Common myeloid progenitor, CD34-positive (primary cell): Measurements from ENCODE around the gene ZBTB8A.
"Not testable (repeated sequence)": the region's sequence is repeated elsewhere in the genome, so short reads cannot be mapped to it uniquely, and the experiment has no call there.

ENCODE experiments used
- CTCF ChIA-PET: fragments of 350-600 bp; sonication (Branson Sonifier 250); formaldehyde crosslinking; loops from one replicate; lab custom pipeline; 2021; ENCODE audit warnings: antibody characterized with exemption; lab: Charles Lee
- POLR2A ChIA-PET: fragments of 350-600 bp; sonication (Branson Sonifier 250); formaldehyde crosslinking; loops from one replicate; lab custom pipeline; 2021; ENCODE audit warnings: antibody characterized with exemption; lab: Charles Lee
- DNase-seq, 3 donors: peaks; one replicate each; pipeline versions ENCODE4 v3.0.0 to v3.0.0-alpha.2; 2013
- H3K27ac ChIP-seq, 2 experiments: 1 replicate in 1 of 2; 2 replicates in 1 of 2; pipeline ENCODE4 v1.7.0; 2013; ENCODE audit warnings: inconsistent platforms in 2 of 2, low read length in 2 of 2, mild to moderate bottlenecking in 2 of 2, low read depth in 1 of 2, moderate library complexity in 1 of 2; ENCODE audit not compliant: severe bottlenecking in 2 of 2, insufficient read depth in 1 of 2, poor library complexity in 1 of 2
- H3K27me3 ChIP-seq, 5 experiments: replicated peaks in 2 of 5; 1 replicate in 3 of 5; 2 replicates in 2 of 5; pipeline versions ENCODE4 v1.6.1 to v1.7.0; 2013; ENCODE audit warnings: low read length in 4 of 5, mild to moderate bottlenecking in 2 of 5, moderate library complexity in 2 of 5, inconsistent platforms in 1 of 5; ENCODE audit not compliant: insufficient read depth in 5 of 5, control insufficient read depth in 4 of 5
- H3K36me3 ChIP-seq, 4 experiments: 1 replicate in 2 of 4; 2 replicates in 2 of 4; pipeline versions ENCODE4 v1.6.1 to v1.7.0; 2013; ENCODE audit warnings: low read length in 3 of 4, control low read depth in 1 of 4, mild to moderate bottlenecking in 1 of 4; ENCODE audit not compliant: control insufficient read depth in 4 of 4, insufficient read depth in 4 of 4
- H3K4me1 ChIP-seq, 4 experiments: 1 replicate in 3 of 4; 2 replicates in 1 of 4; pipeline versions ENCODE4 v1.6.1 to v1.7.1; 2013; ENCODE audit warnings: low read length in 3 of 4, mild to moderate bottlenecking in 3 of 4, control low read depth in 1 of 4, inconsistent platforms in 1 of 4, moderate library complexity in 1 of 4; ENCODE audit not compliant: control insufficient read depth in 4 of 4, insufficient read depth in 4 of 4; ENCODE audit errors: control extremely low read depth in 1 of 4
- H3K4me3 ChIP-seq, 7 experiments: 1 replicate in 4 of 7; 2 replicates in 3 of 7; pipeline versions ENCODE4 v1.5.1 to v1.7.0; 2013; ENCODE audit warnings: mild to moderate bottlenecking in 7 of 7, low read length in 6 of 7, moderate library complexity in 6 of 7, inconsistent platforms in 2 of 7, low read depth in 2 of 7, control low read depth in 1 of 7; ENCODE audit not compliant: insufficient read depth in 4 of 7, control insufficient read depth in 1 of 7; ENCODE audit errors: extremely low read depth in 1 of 7
- H3K9me3 ChIP-seq, 5 experiments: 1 replicate in 4 of 5; 2 replicates in 1 of 5; pipeline versions ENCODE4 v1.6.1 to v1.7.1; 2013; ENCODE audit warnings: low read length in 4 of 5, mild to moderate bottlenecking in 2 of 5, inconsistent platforms in 1 of 5, low read depth in 1 of 5, moderate library complexity in 1 of 5; ENCODE audit not compliant: control insufficient read depth in 4 of 5, insufficient read depth in 2 of 5; ENCODE audit errors: control extremely low read depth in 1 of 5
- WGBS: methylation state at CpG from one replicate; pipeline ENCODE4 v1.1.5; 2013; ENCODE audit not compliant: insufficient coverage; 5-methylcytosine and 5-hydroxymethylcytosine counted together

The ZBTB8A gene

GRCh38 chr1:32623775-32624174, 84.5 kb downstream of the ZBTB8A start:
- no CpG with 5 or more reads among the region's 5 CpGs for WGBS
- Histone ChIP-seq H3K4me3 (no peak overlapping the region), H3K27ac (no peak overlapping the region), H3K9me3 (no peaks in the 10 kb centered on the region), H3K36me3 (peaks cover 0 to 18% (median 3%) of the 10 kb centered on the region in 4 experiments), H3K4me1 (peaks cover 3 to 20% (median 13%) of the 10 kb centered on the region in 4 experiments), H3K27me3 (no peaks in the 10 kb centered on the region)
- DNase-seq = peak; percentile 26 to 80 (median 73)
- ChIA-PET POLR2A (no interaction called here), CTCF (no interaction called here)

- 100% methylated on average over 1 of the region's 1 CpG for WGBS
- Histone ChIP-seq H3K36me3 (peaks cover 0 to 15% (median 3%) of the 10 kb centered on the region in 4 experiments), H3K9me3 (no peaks in the 10 kb centered on the region), H3K4me3 (no peak overlapping the region), H3K27me3 (no peaks in the 10 kb centered on the region), H3K4me1 (peaks cover 3 to 20% (median 13%) of the 10 kb centered on the region in 4 experiments), H3K27ac (no peak overlapping the region)
- ChIA-PET POLR2A (no interaction called here), CTCF (no interaction called here)
- no peak for DNase-seq
Measured at GRCh38 chr1:32626176-32626575, 86.9 kb downstream of the ZBTB8A start.

- CTCF ChIA-PET = no interaction called here
- peak overlapping the region in 1 of 2 experiments; percentile 19 for H3K27ac ChIP-seq
- 84% methylated on average over 8 of the region's 11 CpGs for whole genome bisulfite sequencing
- peaks cover 3 to 18% (median 12%) of the 10 kb centered on the region in 4 experiments for H3K4me1 ChIP-seq
- H3K36me3 ChIP-seq = peaks cover 2 to 19% (median 5%) of the 10 kb centered on the region in 4 experiments
- POLR2A ChIA-PET = no interaction called here
- peak in 2 of 3 donors; percentile 34 to 49 for DNase-seq
- no peaks in the 10 kb centered on the region for H3K9me3 ChIP-seq
- H3K4me3 ChIP-seq = no peak overlapping the region
- H3K27me3 ChIP-seq = no peaks in the 10 kb centered on the region
Measured at GRCh38 chr1:32627596-32628162, 88.5 kb downstream of the ZBTB8A start.

GRCh38 chr1:32630173-32630572, 90.9 kb downstream of the ZBTB8A start:
- CTCF ChIA-PET = interaction anchor here (0.9 to 1.3 kb wide), 3 partner anchors 9 to 112 kb away, joined by 3 read pairs; no protein-coding TSS in a partner anchor
- H3K4me1 ChIP-seq, DNase-seq, H3K9me3 ChIP-seq, H3K4me3 ChIP-seq, H3K27ac ChIP-seq, H3K27me3 ChIP-seq, POLR2A ChIA-PET: not testable (repeated sequence)
- peaks cover 7 to 28% (median 14%) of the 10 kb centered on the region in 4 experiments for H3K36me3 ChIP-seq
- 98% methylated on average over 4 of the region's 4 CpGs for WGBS

- 100% methylated on average over 1 of the region's 2 CpGs for WGBS
- H3K36me3 ChIP-seq = peaks cover 6 to 18% (median 13%) of the 10 kb centered on the region in 4 experiments
- H3K9me3 ChIP-seq = no peaks in the 10 kb centered on the region
- POLR2A ChIA-PET = interaction anchor here (0.6 kb wide), 1 partner anchor 11 kb away, joined by 4 read pairs; no protein-coding TSS in a partner anchor
- H3K27ac ChIP-seq = no peak overlapping the region
- H3K27me3 ChIP-seq = no peaks in the 10 kb centered on the region
- no peak overlapping the region for H3K4me3 ChIP-seq
- H3K4me1 ChIP-seq = no peaks in the 10 kb centered on the region
- CTCF ChIA-PET = no interaction called here
- DNase-seq = no peak
Measured at GRCh38 chr1:32632829-32633228, 93.6 kb downstream of the ZBTB8A start.

DNA sequence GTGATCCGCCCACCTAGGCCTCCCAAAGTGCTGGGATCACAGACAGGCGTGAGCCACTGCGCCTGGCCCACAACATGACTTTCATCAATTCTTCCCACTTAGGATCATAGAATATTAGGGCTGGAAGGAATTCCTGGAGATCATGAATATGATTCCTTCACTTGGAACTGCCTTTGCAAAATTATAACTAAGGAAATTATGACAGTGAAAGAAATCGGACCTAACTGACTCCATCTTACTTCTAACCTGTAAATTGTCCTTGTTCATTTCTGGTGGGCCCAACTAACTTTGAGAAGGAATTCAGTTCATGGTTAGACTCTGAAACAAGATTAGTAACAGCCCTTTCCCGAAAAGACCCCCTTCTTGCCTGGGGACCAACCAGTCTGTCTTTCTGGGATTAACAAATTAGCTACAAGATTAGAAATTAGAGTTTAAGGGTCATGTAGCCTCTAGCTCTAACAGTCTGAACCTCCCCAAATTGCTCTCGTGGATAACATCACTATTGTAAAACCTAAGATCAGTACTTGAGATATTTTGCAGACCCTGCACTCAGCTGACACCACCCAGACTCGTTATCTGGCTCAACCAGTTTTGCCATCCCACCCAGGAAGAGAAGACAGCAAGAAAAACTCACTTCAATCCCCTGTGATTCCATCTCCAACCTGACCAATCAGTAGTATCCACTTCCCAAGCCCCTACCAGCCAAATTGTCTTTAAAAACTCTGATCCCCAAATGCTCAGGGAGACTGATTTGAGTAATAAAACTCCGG, 96.5 kb downstream of the ZBTB8A start:
- no peak for DNase-seq
- ChIA-PET POLR2A (no interaction called here), CTCF (interaction anchor here (0.7 to 1.0 kb wide), 2 partner anchors 10 to 15 kb away, joined by 3 read pairs; no protein-coding TSS in a partner anchor)
- WGBS = 100% methylated on average over 5 of the region's 8 CpGs
- no peaks in the 10 kb centered on the region for H3K27me3 ChIP-seq
- H3K4me3 ChIP-seq = no peak overlapping the region
- no peak overlapping the region for H3K27ac ChIP-seq
- peaks cover 5 to 18% (median 13%) of the 10 kb centered on the region in 4 experiments for H3K36me3 ChIP-seq
- H3K4me1 ChIP-seq = no peaks in the 10 kb centered on the region
- H3K9me3 ChIP-seq = no peaks in the 10 kb centered on the region
